H1 (cell line): ENCODE measurements around the gene CDC45. TPM values are rescaled to one million over a fixed set of nuclear protein-coding genes. Genes with fewer than 3 reads are reported as not detected.

Experiments
- CTCF ChIA-PET: fragments of 300-600 bp; sonication (Branson Sonifier 250); formaldehyde crosslinking; loops from one replicate; lab custom pipeline; 2021; ENCODE audit not compliant: partially characterized antibody; lab: Charles Lee
- POLR2A ChIA-PET: fragments of 300-600 bp; sonication (Branson Sonifier 250); formaldehyde crosslinking; loops from one replicate; lab custom pipeline; 2021; ENCODE audit warnings: inconsistent platforms; ENCODE audit not compliant: partially characterized antibody; lab: Charles Lee
- DNase-seq, 2 experiments: peaks; one replicate each; pipeline versions ENCODE4 v3.0.0 to v3.0.0-alpha.2; 2010 to 2022; ENCODE audit warnings: low spot score in 2 of 2, low read depth in 1 of 2, mixed read lengths in 1 of 2
- FAIRE-seq: peaks from 2 replicates; lab custom pipeline; 2011; peaks lifted over from hg19 to GRCh38; lab: Jason Lieb, UNC
- H2AFZ ChIP-seq: 2 replicates; pipeline ENCODE4 v1.8.1; 2012; ENCODE audit warnings: low read length, inconsistent platforms
- H2AK5ac ChIP-seq: 2 replicates; pipeline ENCODE4 v1.6.1; 2013; ENCODE audit warnings: low read depth, low read length
- H2BK120ac ChIP-seq: replicated peaks from 2 replicates; pipeline ENCODE3; 2013; ENCODE audit warnings: low read depth, low read length, inconsistent platforms
- H2BK12ac ChIP-seq: 2 replicates; pipeline ENCODE4 v1.6.1; 2013; ENCODE audit warnings: low read depth, low read length
- H2BK15ac ChIP-seq: 2 replicates; pipeline ENCODE4 v1.6.1; 2013; ENCODE audit warnings: low read length
- H2BK20ac ChIP-seq: 2 replicates; pipeline ENCODE4 v1.6.1; 2013; ENCODE audit warnings: low read length
- H2BK5ac ChIP-seq: 2 replicates; pipeline ENCODE4 v1.6.1; 2013; ENCODE audit warnings: low read depth, low read length
- H3K14ac ChIP-seq: 2 replicates; pipeline ENCODE4 v1.6.1; 2013; ENCODE audit warnings: inconsistent platforms; ENCODE audit not compliant: insufficient read length
- H3K18ac ChIP-seq: 2 replicates; pipeline ENCODE4 v1.6.1; 2013; ENCODE audit warnings: low read length; ENCODE audit errors: extremely low read depth
- H3K23ac ChIP-seq: 2 replicates; pipeline ENCODE4 v1.6.1; 2013; ENCODE audit warnings: inconsistent platforms; ENCODE audit not compliant: insufficient read length
- H3K23me2 ChIP-seq: 2 replicates; pipeline ENCODE4 v1.6.1; 2013; ENCODE audit warnings: low read depth, low read length
- H3K27ac ChIP-seq: 2 replicates; pipeline ENCODE4 v1.6.1; 2011; ENCODE audit warnings: low read depth, low read length, inconsistent platforms
- H3K27me3 ChIP-seq, 4 experiments: replicated peaks in 1 of 4; 1 replicate in 1 of 4; 2 replicates in 3 of 4; pipeline versions ENCODE4 v1.6.1 to v1.8.1; 2011 to 2013; ENCODE audit warnings: low read length in 3 of 4, mild to moderate bottlenecking in 3 of 4, inconsistent platforms in 2 of 4, mixed read lengths in 2 of 4, moderate library complexity in 1 of 4; ENCODE audit not compliant: control insufficient read depth in 3 of 4, insufficient read depth in 3 of 4; ENCODE audit errors: extremely low read depth in 1 of 4
- H3K36me3 ChIP-seq, 4 experiments: 2 replicates each; pipeline versions ENCODE4 v1.6.1 to v1.8.1; 2011 to 2013; ENCODE audit warnings: mild to moderate bottlenecking in 4 of 4, low read length in 3 of 4, moderate library complexity in 2 of 4, control low read depth in 1 of 4, inconsistent platforms in 1 of 4; ENCODE audit not compliant: insufficient read depth in 4 of 4, control insufficient read depth in 2 of 4
- H3K4ac ChIP-seq: replicated peaks from 2 replicates; pipeline ENCODE3; 2013; ENCODE audit warnings: low read length, low read depth, mixed read lengths, inconsistent platforms; ENCODE audit not compliant: insufficient read length
- H3K4me1 ChIP-seq, 4 experiments: replicated peaks in 1 of 4; 1 replicate in 1 of 4; 2 replicates in 3 of 4; pipeline versions ENCODE4 v1.6.1 to v1.8.1; 2011 to 2013; ENCODE audit warnings: low read length in 3 of 4, inconsistent platforms in 2 of 4, mixed read lengths in 1 of 4; ENCODE audit not compliant: insufficient read depth in 4 of 4, control insufficient read depth in 3 of 4
- H3K4me2 ChIP-seq, 2 experiments: 2 replicates each; pipeline versions ENCODE4 v1.6.1 to v1.8.1; 2011 to 2013; ENCODE audit warnings: low read depth in 2 of 2, low read length in 2 of 2, control low read depth in 1 of 2, inconsistent platforms in 1 of 2, mild to moderate bottlenecking in 1 of 2; ENCODE audit not compliant: insufficient read depth in 1 of 2
- H3K4me3 ChIP-seq, 4 experiments: fragments of 200-600, 300-600 bp in 1 of 4; sonication (generic), shearing (Covaris generic), sonication (Bioruptor Twin) in 1 of 4; 2 replicates each; pipeline versions ENCODE4 v1.5.1 to v1.8.1; 2011 to 2016; ENCODE audit warnings: low read length in 4 of 4, low read depth in 3 of 4, control low read depth in 2 of 4, inconsistent platforms in 2 of 4, mild to moderate bottlenecking in 2 of 4, mixed read lengths in 1 of 4, moderate library complexity in 1 of 4; ENCODE audit not compliant: insufficient read depth in 2 of 4; ENCODE audit errors: extremely low read depth in 1 of 4
- H3K56ac ChIP-seq: replicated peaks from 2 replicates; pipeline ENCODE3; 2013; ENCODE audit warnings: low read depth, mild to moderate bottlenecking, mixed read lengths, low read length, inconsistent platforms; ENCODE audit not compliant: insufficient read length
- H3K79me1 ChIP-seq: 2 replicates; pipeline ENCODE4 v1.6.1; 2013; ENCODE audit warnings: low read depth, low read length, control low read depth
- H3K79me2 ChIP-seq, 2 experiments: 2 replicates each; pipeline versions ENCODE4 v1.6.1 to v1.8.1; 2012 to 2013; ENCODE audit warnings: low read length in 2 of 2, mild to moderate bottlenecking in 2 of 2, inconsistent platforms in 1 of 2; ENCODE audit not compliant: insufficient read depth in 2 of 2, control insufficient read depth in 1 of 2
- H3K9ac ChIP-seq, 4 experiments: replicated peaks in 1 of 4; 1 replicate in 1 of 4; 2 replicates in 3 of 4; pipeline versions ENCODE4 v1.6.1 to v1.8.1; 2011 to 2013; ENCODE audit warnings: low read depth in 3 of 4, low read length in 3 of 4, control low read depth in 2 of 4, mild to moderate bottlenecking in 2 of 4, moderate library complexity in 2 of 4, inconsistent platforms in 1 of 4; ENCODE audit errors: extremely low read depth in 1 of 4
- H3K9me3 ChIP-seq, 2 experiments: 2 replicates each; pipeline versions ENCODE4 v1.6.1 to v1.8.1; 2012 to 2013; ENCODE audit warnings: mild to moderate bottlenecking in 2 of 2, moderate library complexity in 2 of 2, control low read depth in 1 of 2, inconsistent platforms in 1 of 2, low read depth in 1 of 2, low read length in 1 of 2, mixed read lengths in 1 of 2; ENCODE audit not compliant: insufficient read depth in 2 of 2
- H4K20me1 ChIP-seq, 2 experiments: replicated peaks in 1 of 2; 2 replicates each; pipeline versions ENCODE3 to v1.8.1; 2011 to 2013; ENCODE audit warnings: inconsistent platforms in 2 of 2, low read length in 2 of 2, mild to moderate bottlenecking in 1 of 2; ENCODE audit not compliant: insufficient read depth in 2 of 2, control insufficient read depth in 1 of 2
- H4K5ac ChIP-seq: 2 replicates; pipeline ENCODE4 v1.6.1; 2013; ENCODE audit warnings: low read length, low read depth, mixed read lengths, inconsistent platforms; ENCODE audit not compliant: insufficient read length
- H4K8ac ChIP-seq: 2 replicates; pipeline ENCODE4 v1.8.0; 2013; ENCODE audit warnings: mild to moderate bottlenecking, moderate library complexity, low read length, inconsistent platforms; ENCODE audit not compliant: insufficient read depth; ENCODE audit errors: extremely low read depth
- H4K91ac ChIP-seq: replicated peaks from 2 replicates; pipeline ENCODE3; 2013; ENCODE audit warnings: low read length, mixed read lengths, inconsistent platforms; ENCODE audit not compliant: insufficient read length
- CTBP2 ChIP-seq: IDR thresholded peaks from 2 replicates; pipeline ENCODE4 v1.7.0; 2011; ENCODE audit warnings: borderline replicate concordance, mild to moderate bottlenecking, moderate library complexity, mixed read lengths, low read length; ENCODE audit not compliant: insufficient read depth, insufficient read length
- FOSL1 ChIP-seq: IDR thresholded peaks from 2 replicates; pipeline ENCODE4 v1.6.1; 2011; ENCODE audit warnings: mild to moderate bottlenecking, low read depth, low read length, moderate library complexity; ENCODE audit not compliant: insufficient read depth
- JUND ChIP-seq: IDR thresholded peaks from 2 replicates; pipeline ENCODE4 v1.6.1; 2011; ENCODE audit warnings: mild to moderate bottlenecking, improper control_type of control experiment, low read length
- KDM1A ChIP-seq: fragments of 200-600, 300-600 bp; sonication (generic); IDR thresholded peaks from 2 replicates; pipeline ENCODE4 v1.7.1; 2016; ENCODE audit warnings: mild to moderate bottlenecking, low read length, borderline replicate concordance
- KDM4A ChIP-seq: IDR thresholded peaks from one replicate; pipeline ENCODE4 v1.7.1; 2012; ENCODE audit warnings: low read depth, mild to moderate bottlenecking, moderate library complexity, low read length, inconsistent platforms; ENCODE audit not compliant: severe bottlenecking
- KDM5A ChIP-seq: fragments of 200-600 bp; IDR thresholded peaks from 2 replicates; pipeline ENCODE4 v1.7.1; 2012; ENCODE audit warnings: mild to moderate bottlenecking, low read length, inconsistent platforms, mixed read lengths
- NANOG ChIP-seq: IDR thresholded peaks from 2 replicates; pipeline ENCODE4 v1.6.1; 2011; ENCODE audit warnings: low read length, low read depth, mild to moderate bottlenecking, inconsistent platforms; ENCODE audit not compliant: insufficient read depth, poor library complexity, severe bottlenecking
- POU5F1 ChIP-seq: IDR thresholded peaks from 2 replicates; pipeline ENCODE4 v1.6.1; 2011; ENCODE audit warnings: low read depth, mild to moderate bottlenecking, low read length, moderate library complexity
- RBBP5 ChIP-seq: IDR thresholded peaks from 2 replicates; pipeline ENCODE4 v1.7.1; 2012; ENCODE audit warnings: low read depth, mild to moderate bottlenecking, inconsistent platforms, low read length, moderate library complexity, borderline replicate concordance
- SP1 ChIP-seq: IDR thresholded peaks from 2 replicates; pipeline ENCODE4 v1.6.1; 2011; ENCODE audit warnings: low read depth, low read length
- SP2 ChIP-seq: IDR thresholded peaks from 2 replicates; pipeline ENCODE4 v1.6.1; 2012; ENCODE audit warnings: mild to moderate bottlenecking, low read length, inconsistent platforms
- YY1 ChIP-seq: IDR thresholded peaks from 2 replicates; pipeline ENCODE4 v1.6.1; 2011; ENCODE audit warnings: low read depth, mild to moderate bottlenecking, low read length
- ZNF274 ChIP-seq: IDR thresholded peaks from 2 replicates; pipeline ENCODE4 v1.7.0; 2012; ENCODE audit warnings: low read length, borderline replicate concordance; ENCODE audit errors: extremely low read depth
- WGBS, 2 experiments: shearing (Covaris generic) in 1 of 2; methylation state at CpG; one replicate each; pipeline versions ENCODE4 v1.1.6 to v1.1.7; 2013 to 2015; ENCODE audit warnings: low lambda C conversion rate in 2 of 2, mixed read lengths in 2 of 2, inconsistent platforms in 1 of 2, low coverage in 1 of 2, missing lambda C conversion rate in 1 of 2; ENCODE audit not compliant: insufficient replicate concordance in 2 of 2, insufficient coverage in 1 of 2, insufficient read length in 1 of 2; ENCODE audit errors: extremely low coverage in 1 of 2, missing lambda C conversion rate in 1 of 2; 5-methylcytosine and 5-hydroxymethylcytosine counted together
- polyA plus RNA-seq, 7 experiments: library from polyadenylated mRNA; depleted of rRNA in 3 of 7; stranded (reverse) in 5 of 7; unstranded in 2 of 7; fragments of >200 nt in 5 of 7; fragments of 200-250 nt in 2 of 7; gene quantifications; 1 replicate in 5 of 7; 2 replicates in 1 of 7; 4 replicates in 1 of 7; pipeline versions ENCODE4 v1.2.1 to v1.2.3, GENCODE V29; 2011 to 2013; ENCODE audit warnings: missing spikeins in 2 of 7, mixed read lengths in 2 of 7
- total RNA-seq: library from RNA; stranded (reverse); fragmentation: NEBNext Ultra II Directional; extraction: Animal tissue kit (Norgen Biotek cat#: 25700); gene quantifications from 2 replicates; pipeline ENCODE4 v1.2.1, GENCODE V29; 2021

Gene CDC45
- total and polyA plus RNA-seq, 2 of the 8 experiments (the other 6 are each of a cell fraction or from before 2014, with no cell fraction given), result 31.9 to 37.7 TPM

GRCh38 chr22:19434829-19435580 lies 44.7 kb upstream of the CDC45 start:
- FAIRE-seq, result no peak
- ChIA-PET POLR2A (interaction anchor here (0.6 to 7.9 kb wide), 5 partner anchors 11 to 50 kb away, joined by 3 to 127 read pairs (median 33); partner anchors contain the start of genes C22orf39, CDC45 and UFD1), CTCF (no interaction called here)
- no peak for TF ChIP-seq FOSL1
- no peak for TF ChIP-seq SP2
- no peak for TF ChIP-seq KDM5A
- no peak for TF ChIP-seq JUND
- no peak for TF ChIP-seq KDM1A
- TF ChIP-seq POU5F1, result no peak
- no peak for TF ChIP-seq SP1
- no peak for TF ChIP-seq ZNF274
- no peak for TF ChIP-seq YY1
- TF ChIP-seq NANOG, result no peak
- no peak for TF ChIP-seq RBBP5
- no peak for TF ChIP-seq KDM4A
- TF ChIP-seq CTBP2, result no peak

More at GRCh38 chr22:19434829-19435580, 44.7 kb upstream of the CDC45 start:
- no peak overlapping the region for H2AFZ ChIP-seq
- H3K79me2 ChIP-seq, result peaks cover 7 to 12% of the 10 kb centered on the region in 2 experiments
- peaks cover 3 to 11% (median 9%) of the 10 kb centered on the region in 4 experiments; a peak in 5 of 8 replicates for H3K36me3 ChIP-seq
- H3K4me2 ChIP-seq, result no peak overlapping the region
- no peak overlapping the region for H3K14ac ChIP-seq
- H2BK5ac ChIP-seq, result no peak overlapping the region
- no peak overlapping the region for H3K27ac ChIP-seq
- no peaks in the 10 kb centered on the region for H3K9me3 ChIP-seq
- H4K5ac ChIP-seq, result no peak overlapping the region
- H2BK15ac ChIP-seq, result no peak overlapping the region
- peaks cover 11% of the 10 kb centered on the region for H3K23me2 ChIP-seq
- H3K79me1 ChIP-seq, result no peaks in the 10 kb centered on the region; the same call in 1 of the 2 replicates
- no peak overlapping the region for H2BK20ac ChIP-seq
- H3K56ac ChIP-seq, result no peak overlapping the region
- no peaks in the 10 kb centered on the region for H3K27me3 ChIP-seq
- H4K91ac ChIP-seq, result no peak overlapping the region
- no peak overlapping the region for H2BK120ac ChIP-seq
- no peak for DNase-seq
- H3K23ac ChIP-seq, result no peak overlapping the region
- 88% methylated on average over 2 of the region's 2 CpGs; no CpG with 5 or more reads in 1 of the 2 experiments for WGBS, 2 experiments
- peaks cover 3 to 8% of the 10 kb centered on the region in 2 experiments for H4K20me1 ChIP-seq
- H2AK5ac ChIP-seq, result no peak overlapping the region
- H2BK12ac ChIP-seq, result no peak overlapping the region
- no peak overlapping the region for H4K8ac ChIP-seq
- peaks cover 0 to 6% (median 4%) of the 10 kb centered on the region in 4 experiments; a peak in 5 of 7 replicates for H3K4me1 ChIP-seq
- no peak overlapping the region for H3K18ac ChIP-seq
- H3K4ac ChIP-seq, result no peak overlapping the region
- no peak overlapping the region for H3K4me3 ChIP-seq
- H3K9ac ChIP-seq, result no peak overlapping the region
